NCI-H2171 treated with DMSO at 0.1 percent for 48 hours (cell line): Measurements from ENCODE around the gene TANGO2.
A peak's percentile ranks its signal among the peaks of the same experiment; 100 is the strongest.

Experiments used
- DNase-seq: peaks from one replicate; lab custom pipeline; 2025; lab: John Stamatoyannopoulos, UW

TANGO2 gene

DNA sequence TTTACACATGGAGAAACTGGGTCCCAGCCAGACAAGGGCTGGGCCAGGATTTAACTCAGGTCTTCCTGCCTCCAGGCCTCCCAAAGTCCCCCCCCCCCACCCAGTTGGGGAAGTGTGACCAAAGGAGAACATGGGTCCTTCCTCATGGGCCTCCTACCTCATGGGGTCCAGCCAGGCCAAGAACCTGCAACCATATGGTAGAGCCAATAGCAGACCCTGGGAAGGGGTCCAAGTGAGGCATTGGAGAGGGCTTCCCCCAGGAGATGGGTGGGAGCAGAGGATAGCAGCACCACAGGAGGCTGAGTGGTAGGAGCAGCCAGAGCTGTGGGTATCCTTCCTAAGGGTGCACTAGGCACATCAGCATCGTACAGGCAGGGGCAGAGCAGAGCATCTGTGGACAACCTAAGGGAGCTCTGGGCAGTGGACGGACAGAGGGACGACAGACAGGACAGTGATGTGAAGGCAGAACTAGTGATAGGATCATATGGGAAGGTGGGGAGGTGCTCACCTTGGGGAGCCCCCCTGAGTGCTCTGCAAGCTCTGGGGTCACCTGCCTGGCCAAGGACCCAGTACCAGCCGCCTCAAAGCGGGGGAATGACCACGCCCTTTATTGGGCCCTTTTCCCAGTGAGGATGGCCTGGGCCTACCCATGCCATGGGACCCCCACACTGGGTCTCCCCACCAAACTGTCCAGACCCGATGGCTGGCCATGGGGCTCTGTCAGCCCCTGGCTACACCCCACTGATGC, 8.7 kb upstream of the TANGO2 start:
- DNase-seq: no peak

GRCh38 chr22:20012741-20013331, 8.1 kb upstream of the TANGO2 start:
- DNase-seq: no peak

GRCh38 chr22:20013382-20013871, 7.5 kb upstream of the TANGO2 start:
- DNase-seq: no peak

- peak; percentile 59 for DNase-seq
Observed at GRCh38 chr22:20014526-20015186, 6.3 kb upstream of the TANGO2 start.

DNA sequence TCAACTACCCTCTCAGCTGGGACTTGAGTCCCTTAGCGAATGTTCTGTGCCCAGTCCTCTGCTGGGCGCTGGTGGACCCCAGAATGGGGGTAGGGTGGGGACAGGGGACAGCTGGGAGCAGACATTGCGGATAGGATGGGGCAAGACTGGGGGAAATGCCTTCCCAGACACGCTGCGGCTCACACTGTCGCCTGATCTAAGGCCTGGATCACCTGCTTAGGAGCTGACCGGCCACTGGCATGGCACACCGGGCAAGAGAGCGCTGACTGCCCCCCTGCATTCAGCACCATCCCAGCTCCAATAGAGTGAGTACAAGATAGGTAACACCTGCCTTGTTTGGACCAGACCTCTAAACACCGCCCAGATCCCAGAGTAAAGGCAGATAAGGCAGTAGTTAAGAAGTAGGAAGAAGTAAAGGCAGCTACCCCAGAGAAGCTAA, 5.7 kb upstream of the TANGO2 start:
- no peak for DNase-seq

DNA sequence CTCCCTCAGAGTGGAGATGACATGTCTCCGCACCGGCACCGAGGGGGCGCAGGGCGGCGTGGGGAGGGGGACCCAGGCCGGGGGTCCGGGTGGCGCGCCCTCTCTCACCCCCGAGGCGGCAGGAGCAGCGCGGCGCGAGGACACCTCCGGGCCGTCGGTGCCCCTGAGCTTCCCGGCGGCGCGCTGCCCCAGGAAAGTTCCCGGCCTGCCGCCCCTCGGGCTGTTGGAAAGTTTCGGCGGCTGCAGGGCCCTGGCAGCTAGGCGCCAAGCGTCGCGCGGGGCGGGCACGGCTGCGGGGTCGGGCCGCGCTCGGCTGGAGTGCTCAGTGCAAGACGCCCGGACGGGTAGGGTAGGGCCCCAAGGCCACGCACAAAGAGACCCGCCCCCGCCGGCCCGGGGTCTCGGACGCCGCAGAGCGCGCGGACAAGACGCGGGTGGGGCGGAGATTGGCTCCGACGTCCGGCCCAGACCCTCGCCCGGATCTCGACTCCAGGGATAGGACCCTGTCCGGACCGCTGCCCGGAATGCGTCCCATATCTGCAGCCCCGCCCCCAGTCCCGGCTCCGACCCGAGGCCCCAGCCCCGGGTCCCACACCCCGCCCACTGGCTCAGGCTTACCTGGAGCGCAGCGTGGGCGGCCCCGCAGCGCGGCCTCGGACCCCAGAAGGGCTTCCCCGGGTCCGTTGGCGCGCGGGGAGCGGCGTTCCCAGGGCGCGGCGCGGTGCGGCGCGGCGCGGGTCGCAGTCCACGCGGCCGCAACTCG, 4.8 kb upstream of the TANGO2 start:
- peak; percentile 6 for DNase-seq

- peak; percentile 80 for DNase-seq
Observed at GRCh38 chr22:20016734-20017621, 3.9 kb upstream of the TANGO2 start, which contains the start of gene ARVCF. TSS of gene ARVCF (minus strand) at chr22:20016823. CDS start at chr22:19990794, 26,029 bp downstream.

DNA sequence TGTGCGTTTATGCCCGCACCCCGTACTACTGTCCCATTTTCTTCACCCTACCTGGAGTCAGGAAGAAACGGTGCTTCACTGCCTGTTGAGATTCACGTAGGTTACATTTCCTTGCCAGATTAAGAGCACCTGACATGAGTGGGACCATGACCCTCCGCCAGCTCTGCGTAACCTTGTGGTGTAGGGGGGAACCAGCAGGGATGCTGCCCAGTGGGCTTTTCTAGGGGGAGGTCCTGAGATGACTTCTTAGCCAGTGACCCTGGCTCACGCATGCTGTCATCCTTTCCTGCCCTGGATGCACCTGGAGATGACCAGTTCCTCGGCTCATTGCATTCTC, 3.3 kb upstream of the TANGO2 start:
- no peak for DNase-seq

- DNase-seq: no peak
Observed at GRCh38 chr22:20018001-20018400, 2.9 kb upstream of the TANGO2 start.

DNA sequence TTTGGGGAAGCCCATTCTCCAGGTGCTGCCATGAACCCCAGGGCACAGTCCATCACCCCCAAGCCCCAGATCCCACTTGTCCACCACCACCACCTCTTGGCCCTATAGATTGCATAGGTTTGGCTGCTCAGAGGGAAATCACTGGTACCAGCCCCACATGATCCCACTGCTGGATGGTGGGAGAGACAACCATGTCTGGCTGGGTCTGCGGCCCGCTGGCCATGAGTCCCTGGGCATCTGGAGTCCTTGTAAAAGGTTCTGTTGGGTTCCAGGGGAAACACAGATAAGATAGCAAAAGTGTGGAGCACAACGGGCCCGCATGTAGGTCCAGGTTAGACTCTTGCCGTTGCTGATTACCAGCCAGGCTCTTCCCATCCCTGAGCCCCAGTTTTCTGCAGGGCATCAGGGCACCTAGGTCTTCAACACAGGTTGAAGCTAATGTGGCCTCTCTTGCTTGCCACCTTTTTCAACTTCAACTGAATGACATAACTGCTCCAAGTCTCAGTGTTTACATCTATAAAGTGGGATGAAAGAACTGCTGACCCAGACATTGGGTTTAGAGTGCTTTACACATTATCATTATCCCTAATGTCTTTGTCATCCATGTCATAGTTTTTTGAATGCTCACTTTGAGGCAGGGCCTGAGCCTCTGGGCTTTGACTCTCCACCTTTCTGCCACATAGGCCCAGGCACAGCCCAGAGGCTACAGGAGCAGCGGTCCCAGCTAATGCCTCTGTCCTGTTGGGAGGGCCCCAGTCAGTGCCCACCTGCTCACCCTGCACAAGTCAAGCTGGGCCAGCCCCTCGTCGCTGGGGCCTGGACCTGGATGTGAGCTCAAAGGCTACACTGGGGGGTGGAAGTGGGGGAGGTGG, 1.0 kb upstream of the TANGO2 start:
- no peak for DNase-seq

- no peak for DNase-seq
Observed at GRCh38 chr22:20021196-20022181, 579 bp downstream of the TANGO2 start.

- no peak for DNase-seq
Observed at GRCh38 chr22:20022231-20022977, 1.5 kb downstream of the TANGO2 start.

DNA sequence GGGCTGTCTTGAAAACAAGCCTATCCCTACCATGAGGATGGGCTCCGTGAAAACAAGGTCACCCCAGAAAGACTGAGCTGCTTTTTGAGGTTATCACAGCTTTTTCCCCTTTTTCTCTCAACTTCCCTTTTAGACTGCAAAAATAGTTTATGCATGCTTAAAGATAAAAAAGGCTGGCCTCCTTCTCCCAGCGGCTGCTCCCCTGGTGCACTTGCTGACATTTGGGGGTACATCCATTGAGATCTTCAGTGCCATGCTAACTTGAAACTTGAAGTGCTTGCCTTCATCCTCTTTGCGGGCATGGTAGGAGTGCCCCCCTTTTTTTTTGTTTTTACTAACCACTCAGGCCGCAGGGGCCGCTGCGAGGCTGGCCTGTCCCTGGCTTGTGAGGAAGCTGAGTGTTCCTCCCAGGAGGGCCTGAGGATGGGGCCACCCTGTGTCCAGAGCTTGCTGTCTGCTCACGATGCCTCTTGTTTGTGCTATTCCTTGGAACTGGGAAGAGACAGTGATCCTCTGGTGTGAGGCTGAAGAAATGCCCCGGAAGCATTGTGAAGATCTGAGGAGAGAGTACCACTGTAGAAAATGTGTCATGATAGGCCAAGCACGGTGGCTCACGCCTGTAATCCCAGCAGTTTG, 2.2 kb downstream of the TANGO2 start:
- no peak for DNase-seq

- DNase-seq: no peak
Observed at GRCh38 chr22:20024225-20024624, 3.3 kb downstream of the TANGO2 start.

DNA sequence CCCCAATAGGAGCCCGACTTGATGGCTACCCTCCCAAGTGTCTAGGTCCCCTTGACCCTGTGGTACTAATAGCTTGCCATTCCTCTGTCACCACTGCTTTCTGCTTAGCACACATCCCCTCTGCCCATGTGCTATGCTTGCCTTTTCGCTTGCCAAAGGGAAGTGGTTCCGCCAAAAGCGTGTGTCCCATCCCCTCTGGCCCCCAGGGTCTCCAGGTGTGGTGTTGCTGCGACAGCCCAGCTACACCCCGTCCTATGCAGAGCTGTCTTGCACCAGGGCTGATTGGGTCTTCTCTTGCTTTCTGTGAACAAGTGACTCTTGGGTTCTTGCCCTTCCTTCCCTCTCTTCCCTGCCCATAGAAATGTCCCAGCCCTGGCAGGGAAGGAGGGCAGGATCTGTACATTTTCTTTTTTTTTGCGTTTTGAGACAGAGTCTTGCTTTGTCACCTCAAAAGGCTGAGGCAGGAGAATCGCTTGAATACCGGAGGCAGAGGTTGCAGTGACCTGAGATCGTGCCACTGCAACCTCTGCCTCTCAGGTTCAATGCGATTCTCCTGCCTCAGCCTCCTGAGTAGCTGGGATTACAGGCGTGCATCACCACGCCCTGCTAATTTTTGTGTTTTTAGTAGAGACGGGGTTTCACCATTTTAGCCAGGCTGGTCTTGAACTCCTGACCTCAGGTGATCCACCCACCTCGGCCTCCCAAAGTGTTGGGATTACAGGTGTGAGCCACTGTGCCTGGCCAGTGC, 3.9 kb downstream of the TANGO2 start:
- no peak for DNase-seq

DNA sequence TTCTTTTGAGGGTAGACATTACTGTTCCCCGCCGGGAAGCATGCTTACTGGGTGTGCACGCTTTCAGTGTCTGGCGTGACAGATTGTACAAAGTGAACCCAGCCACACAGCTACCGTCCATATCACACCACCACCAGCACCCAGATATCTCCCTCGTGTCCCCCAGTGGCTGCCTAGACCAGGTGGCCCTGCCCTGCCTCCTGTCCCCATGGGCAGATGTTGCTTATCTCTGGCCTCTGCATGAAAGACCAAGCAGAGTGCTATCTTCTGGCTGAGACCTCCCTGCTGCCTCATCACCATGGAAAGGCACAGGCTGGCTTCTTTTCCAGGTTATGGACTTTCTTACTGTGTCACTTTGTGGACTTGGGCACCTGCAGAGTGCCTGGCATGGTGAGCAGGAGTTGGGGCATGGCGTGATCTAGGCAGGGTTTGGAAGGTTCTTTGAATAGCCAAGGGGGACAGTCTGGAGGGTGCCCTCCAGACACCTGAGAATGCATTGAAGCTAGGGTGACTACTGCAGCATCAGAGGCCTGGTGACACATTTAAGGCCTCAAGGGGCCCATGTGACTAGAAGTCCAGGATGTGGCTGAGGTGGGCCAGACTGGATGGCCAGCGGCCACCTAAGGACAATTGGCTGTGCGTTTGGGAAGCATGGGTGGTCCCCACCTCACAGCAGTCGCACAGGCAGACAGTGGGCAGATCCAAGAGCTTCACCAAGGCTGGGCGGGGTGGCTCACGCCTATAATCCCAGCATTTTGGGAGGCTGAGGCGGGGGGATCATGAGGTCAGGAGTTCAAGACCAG, 4.7 kb downstream of the TANGO2 start:
- no peak for DNase-seq
